Stimulated activated CD4-positive, alpha-beta T cell treated with anti-CD3 and anti-CD28 coated beads, Interleukin-15, amount 100 ng/mL, for 24 hours (primary cell): ENCODE data around the gene TIMM17A.
A peak's percentile ranks its signal among the peaks of the same experiment; 100 is the strongest.
"Not testable (repeated sequence)": the region's sequence is repeated elsewhere in the genome, so short reads cannot be mapped to it uniquely, and the experiment has no call there.

ENCODE experiments used
- DNase-seq: peaks from one replicate; pipeline ENCODE4 v3.0.0-alpha.2; 2020

TIMM17A gene

GRCh38 chr1:201941420-201942128 is 13.7 kb upstream of the TIMM17A start:
- no peak for DNase-seq

- DNase-seq = no peak
Observed at GRCh38 chr1:201942129-201942495, 13.2 kb upstream of the TIMM17A start.

- DNase-seq = no peak
Observed at GRCh38 chr1:201944002-201944401, 11.3 kb upstream of the TIMM17A start.

- DNase-seq = no peak
Observed at GRCh38 chr1:201944639-201945038, 10.7 kb upstream of the TIMM17A start.

GRCh38 chr1:201945157-201945556 is 10.1 kb upstream of the TIMM17A start:
- DNase-seq = no peak

- no peak for DNase-seq
Observed at GRCh38 chr1:201945863-201946223, 9.5 kb upstream of the TIMM17A start.

GRCh38 chr1:201946224-201946908 is 8.9 kb upstream of the TIMM17A start, which contains the start of gene LMOD1:
LMOD1 (minus strand) TSS chr1:201946548; CDS start chr1:201946340, 208 bp downstream.
- peak; percentile 27 for DNase-seq

GRCh38 chr1:201947697-201948008 is 7.7 kb upstream of the TIMM17A start:
- no peak for DNase-seq

GRCh38 chr1:201949491-201949890 is 5.8 kb upstream of the TIMM17A start:
- DNase-seq = no peak

- DNase-seq = peak; percentile 26
Observed at GRCh38 chr1:201954263-201955008, 867 bp upstream of the TIMM17A start.

GRCh38 chr1:201955729-201956143 is 433 bp downstream of the TIMM17A start:
- no peak for DNase-seq

GRCh38 chr1:201958348-201958747 is 3.0 kb downstream of the TIMM17A start:
- no peak for DNase-seq

GRCh38 chr1:201962382-201962781 is 7.1 kb downstream of the TIMM17A start:
- not testable (repeated sequence) for DNase-seq

- DNase-seq = no peak
Observed at GRCh38 chr1:201964261-201964660, 9.0 kb downstream of the TIMM17A start.

GRCh38 chr1:201966171-201966570 is 10.9 kb downstream of the TIMM17A start:
- no peak for DNase-seq

GRCh38 chr1:201968202-201968925 is 13.1 kb downstream of the TIMM17A start:
- no peak for DNase-seq

GRCh38 chr1:201970334-201971159 is 15.2 kb downstream of the TIMM17A start:
- no peak for DNase-seq

- DNase-seq = peak; percentile 81
Observed at GRCh38 chr1:201982082-201982622, 26.8 kb downstream of the TIMM17A start.

GRCh38 chr1:201982623-201983379 is 27.5 kb downstream of the TIMM17A start, which contains the start of gene RNPEP:
RNPEP (plus strand) TSS chr1:201982648; CDS start chr1:201982667, 19 bp downstream.
- peak; percentile 69 for DNase-seq

- DNase-seq = no peak
Observed at GRCh38 chr1:201983380-201983805, 28.1 kb downstream of the TIMM17A start.

GRCh38 chr1:201984446-201984845 is 29.1 kb downstream of the TIMM17A start:
- DNase-seq = no peak
